ENCODE data around the gene CLDN4. TPM values are rescaled to one million over a fixed set of nuclear protein-coding genes. Genes with fewer than 3 reads are reported as not detected.

Gene CLDN4
- total RNA-seq, 1 experiment from 2014 or later: 32.0 TPM

DNA sequence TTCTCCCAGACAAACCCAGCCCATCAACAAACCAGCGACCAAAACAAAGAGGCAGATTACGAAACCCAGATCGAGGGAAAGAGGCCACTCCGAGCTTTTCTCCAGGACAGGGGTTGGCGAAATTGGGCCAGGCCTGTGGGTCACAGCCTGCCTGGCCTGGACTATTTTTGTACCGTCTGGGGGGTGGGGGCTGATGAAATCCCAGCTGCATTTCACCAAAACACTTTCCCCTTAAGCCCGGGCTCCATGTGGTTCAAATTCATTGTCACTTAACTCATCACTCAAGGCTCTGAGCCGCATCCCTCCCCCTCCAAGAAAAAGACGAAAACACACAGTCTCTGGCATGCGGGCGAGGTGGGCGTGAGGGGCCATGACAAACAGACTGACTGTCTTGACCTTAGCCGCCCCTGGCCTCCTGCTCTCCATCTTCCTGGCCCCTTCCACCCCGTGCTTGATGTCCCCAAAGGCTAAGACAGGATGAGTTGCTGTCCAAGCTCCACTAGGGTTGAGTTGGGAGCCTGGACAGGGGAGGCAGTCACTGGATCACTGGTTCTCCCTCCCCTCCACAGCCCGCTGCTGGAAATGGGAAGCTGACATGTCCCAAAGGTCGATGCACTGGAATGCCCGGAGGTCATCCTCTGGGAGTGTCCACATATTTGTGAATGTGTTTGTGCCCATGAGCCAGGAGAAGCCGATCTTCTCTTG lies 49.3 kb downstream of the CLDN4 start:
- ATAC-seq (no peak), DNase-seq (ENCODE audit: low spot score) (no peak)
- ChIA-PET POLR2A (no interaction called here), CTCF (interaction anchor here (0.5 to 3.2 kb wide), 5 partner anchors 9 to 252 kb away, joined by 3 to 17 read pairs (median 4); partner anchors contain the start of gene ELN)
- TF ChIP-seq, protein P1, sequence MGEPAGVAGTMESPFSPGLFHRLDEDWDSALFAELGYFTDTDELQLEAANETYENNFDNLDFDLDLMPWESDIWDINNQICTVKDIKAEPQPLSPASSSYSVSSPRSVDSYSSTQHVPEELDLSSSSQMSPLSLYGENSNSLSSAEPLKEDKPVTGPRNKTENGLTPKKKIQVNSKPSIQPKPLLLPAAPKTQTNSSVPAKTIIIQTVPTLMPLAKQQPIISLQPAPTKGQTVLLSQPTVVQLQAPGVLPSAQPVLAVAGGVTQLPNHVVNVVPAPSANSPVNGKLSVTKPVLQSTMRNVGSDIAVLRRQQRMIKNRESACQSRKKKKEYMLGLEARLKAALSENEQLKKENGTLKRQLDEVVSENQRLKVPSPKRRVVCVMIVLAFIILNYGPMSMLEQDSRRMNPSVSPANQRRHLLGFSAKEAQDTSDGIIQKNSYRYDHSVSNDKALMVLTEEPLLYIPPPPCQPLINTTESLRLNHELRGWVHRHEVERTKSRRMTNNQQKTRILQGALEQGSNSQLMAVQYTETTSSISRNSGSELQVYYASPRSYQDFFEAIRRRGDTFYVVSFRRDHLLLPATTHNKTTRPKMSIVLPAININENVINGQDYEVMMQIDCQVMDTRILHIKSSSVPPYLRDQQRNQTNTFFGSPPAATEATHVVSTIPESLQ (CRISPR knock-in tag; IDR thresholded peaks at IDR 0.05): no peak
- TF ChIP-seq ATF1 (CRISPR knock-in tag; IDR thresholded peaks at IDR 0.05) (no peak), PRRX2 (CRISPR knock-in tag; IDR thresholded peaks at IDR 0.05) (no peak), CREB1 (CRISPR knock-in tag; IDR thresholded peaks at IDR 0.05) (no peak), NR2C2 (CRISPR knock-in tag; IDR thresholded peaks at IDR 0.05) (no peak), ZNF396 (CRISPR knock-in tag; IDR thresholded peaks at IDR 0.05; ENCODE audit: borderline replicate concordance) (no peak), ZNF232 (CRISPR knock-in tag; IDR thresholded peaks at IDR 0.05) (no peak)
- TF ChIP-seq, protein P2, sequence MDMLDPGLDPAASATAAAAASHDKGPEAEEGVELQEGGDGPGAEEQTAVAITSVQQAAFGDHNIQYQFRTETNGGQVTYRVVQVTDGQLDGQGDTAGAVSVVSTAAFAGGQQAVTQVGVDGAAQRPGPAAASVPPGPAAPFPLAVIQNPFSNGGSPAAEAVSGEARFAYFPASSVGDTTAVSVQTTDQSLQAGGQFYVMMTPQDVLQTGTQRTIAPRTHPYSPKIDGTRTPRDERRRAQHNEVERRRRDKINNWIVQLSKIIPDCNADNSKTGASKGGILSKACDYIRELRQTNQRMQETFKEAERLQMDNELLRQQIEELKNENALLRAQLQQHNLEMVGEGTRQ (CRISPR knock-in tag; IDR thresholded peaks at IDR 0.05): no peak
- TF ChIP-seq, protein P3, sequence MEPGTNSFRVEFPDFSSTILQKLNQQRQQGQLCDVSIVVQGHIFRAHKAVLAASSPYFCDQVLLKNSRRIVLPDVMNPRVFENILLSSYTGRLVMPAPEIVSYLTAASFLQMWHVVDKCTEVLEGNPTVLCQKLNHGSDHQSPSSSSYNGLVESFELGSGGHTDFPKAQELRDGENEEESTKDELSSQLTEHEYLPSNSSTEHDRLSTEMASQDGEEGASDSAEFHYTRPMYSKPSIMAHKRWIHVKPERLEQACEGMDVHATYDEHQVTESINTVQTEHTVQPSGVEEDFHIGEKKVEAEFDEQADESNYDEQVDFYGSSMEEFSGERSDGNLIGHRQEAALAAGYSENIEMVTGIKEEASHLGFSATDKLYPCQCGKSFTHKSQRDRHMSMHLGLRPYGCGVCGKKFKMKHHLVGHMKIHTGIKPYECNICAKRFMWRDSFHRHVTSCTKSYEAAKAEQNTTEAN (CRISPR knock-in tag; IDR thresholded peaks at IDR 0.05): no peak
- H3K4me3 Mint-ChIP-seq: no peak overlapping the region
- no peaks in the 10 kb centered on the region for H3K9me3 Mint-ChIP-seq
- no peaks in the 10 kb centered on the region for H3K4me1 Mint-ChIP-seq
- H3K27ac Mint-ChIP-seq: no peak overlapping the region
- no peaks in the 10 kb centered on the region for H3K36me3 Mint-ChIP-seq
- no peaks in the 10 kb centered on the region for H3K27me3 Mint-ChIP-seq (ENCODE audit: low read depth)

DNA sequence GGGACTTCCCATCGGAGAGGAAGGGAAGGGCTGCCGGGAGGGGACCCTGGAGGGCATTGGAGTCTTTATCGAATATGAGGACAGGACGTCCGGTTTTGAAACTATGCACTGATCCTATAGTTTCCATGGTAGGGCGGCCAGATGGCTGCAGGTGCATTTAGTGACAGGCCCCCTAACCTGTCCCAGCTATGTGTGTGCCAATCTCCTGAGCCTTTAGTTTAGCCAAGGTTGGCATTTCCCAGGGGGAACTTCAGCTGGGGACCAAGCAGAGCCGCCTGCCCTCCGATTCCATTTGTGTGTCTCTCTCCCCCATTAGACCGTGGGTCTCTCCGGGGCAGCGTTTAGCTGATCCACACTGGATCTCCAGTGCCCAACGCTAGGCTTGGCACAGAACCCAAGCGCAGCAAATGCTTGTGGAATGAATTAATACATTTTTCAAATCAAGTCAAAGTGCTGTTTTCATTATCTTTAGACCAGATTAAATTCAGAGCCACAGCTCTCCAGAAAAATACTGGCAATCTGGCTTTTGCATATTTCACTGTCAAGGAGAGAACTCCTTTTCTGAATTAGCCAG lies 50.0 kb downstream of the CLDN4 start:
- DNase-seq (ENCODE audit: low spot score) (no peak), ATAC-seq (no peak)
- TF ChIP-seq KAT7 (CRISPR knock-in tag; IDR thresholded peaks at IDR 0.05; ENCODE audit: borderline replicate concordance) (no peak), FOXK1 (CRISPR knock-in tag; IDR thresholded peaks at IDR 0.05) (no peak), TCF7 (CRISPR knock-in tag; IDR thresholded peaks at IDR 0.05; ENCODE audit: low read depth) (no peak), ZNF671 (CRISPR knock-in tag; IDR thresholded peaks at IDR 0.05) (no peak), IRF2 (CRISPR knock-in tag; IDR thresholded peaks at IDR 0.05; ENCODE audit: borderline replicate concordance, low read depth) (no peak), SP1 (CRISPR knock-in tag; conservative IDR thresholded peaks at IDR 0.05) (no peak), GTF2I (CRISPR knock-in tag; conservative IDR thresholded peaks at IDR 0.05) (no peak), FOXP1 (CRISPR knock-in tag; IDR thresholded peaks at IDR 0.05; ENCODE audit: borderline replicate concordance) (no peak), SOX15 (CRISPR knock-in tag; IDR thresholded peaks at IDR 0.05) (no peak)
- TF ChIP-seq, protein P4, sequence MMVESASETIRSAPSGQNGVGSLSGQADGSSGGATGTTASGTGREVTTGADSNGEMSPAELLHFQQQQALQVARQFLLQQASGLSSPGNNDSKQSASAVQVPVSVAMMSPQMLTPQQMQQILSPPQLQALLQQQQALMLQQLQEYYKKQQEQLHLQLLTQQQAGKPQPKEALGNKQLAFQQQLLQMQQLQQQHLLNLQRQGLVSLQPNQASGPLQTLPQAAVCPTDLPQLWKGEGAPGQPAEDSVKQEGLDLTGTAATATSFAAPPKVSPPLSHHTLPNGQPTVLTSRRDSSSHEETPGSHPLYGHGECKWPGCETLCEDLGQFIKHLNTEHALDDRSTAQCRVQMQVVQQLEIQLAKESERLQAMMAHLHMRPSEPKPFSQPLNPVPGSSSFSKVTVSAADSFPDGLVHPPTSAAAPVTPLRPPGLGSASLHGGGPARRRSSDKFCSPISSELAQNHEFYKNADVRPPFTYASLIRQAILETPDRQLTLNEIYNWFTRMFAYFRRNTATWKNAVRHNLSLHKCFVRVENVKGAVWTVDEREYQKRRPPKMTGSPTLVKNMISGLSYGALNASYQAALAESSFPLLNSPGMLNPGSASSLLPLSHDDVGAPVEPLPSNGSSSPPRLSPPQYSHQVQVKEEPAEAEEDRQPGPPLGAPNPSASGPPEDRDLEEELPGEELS (CRISPR knock-in tag; IDR thresholded peaks at IDR 0.05): no peak
- TF ChIP-seq, protein P5, sequence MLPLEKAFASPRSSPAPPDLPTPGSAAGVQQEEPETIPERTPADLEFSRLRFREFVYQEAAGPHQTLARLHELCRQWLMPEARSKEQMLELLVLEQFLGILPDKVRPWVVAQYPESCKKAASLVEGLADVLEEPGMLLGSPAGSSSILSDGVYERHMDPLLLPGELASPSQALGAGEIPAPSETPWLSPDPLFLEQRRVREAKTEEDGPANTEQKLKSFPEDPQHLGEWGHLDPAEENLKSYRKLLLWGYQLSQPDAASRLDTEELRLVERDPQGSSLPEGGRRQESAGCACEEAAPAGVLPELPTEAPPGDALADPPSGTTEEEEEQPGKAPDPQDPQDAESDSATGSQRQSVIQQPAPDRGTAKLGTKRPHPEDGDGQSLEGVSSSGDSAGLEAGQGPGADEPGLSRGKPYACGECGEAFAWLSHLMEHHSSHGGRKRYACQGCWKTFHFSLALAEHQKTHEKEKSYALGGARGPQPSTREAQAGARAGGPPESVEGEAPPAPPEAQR (CRISPR knock-in tag; IDR thresholded peaks at IDR 0.05): no peak
- TF ChIP-seq, protein P6, sequence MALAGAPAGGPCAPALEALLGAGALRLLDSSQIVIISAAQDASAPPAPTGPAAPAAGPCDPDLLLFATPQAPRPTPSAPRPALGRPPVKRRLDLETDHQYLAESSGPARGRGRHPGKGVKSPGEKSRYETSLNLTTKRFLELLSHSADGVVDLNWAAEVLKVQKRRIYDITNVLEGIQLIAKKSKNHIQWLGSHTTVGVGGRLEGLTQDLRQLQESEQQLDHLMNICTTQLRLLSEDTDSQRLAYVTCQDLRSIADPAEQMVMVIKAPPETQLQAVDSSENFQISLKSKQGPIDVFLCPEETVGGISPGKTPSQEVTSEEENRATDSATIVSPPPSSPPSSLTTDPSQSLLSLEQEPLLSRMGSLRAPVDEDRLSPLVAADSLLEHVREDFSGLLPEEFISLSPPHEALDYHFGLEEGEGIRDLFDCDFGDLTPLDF (CRISPR knock-in tag; IDR thresholded peaks at IDR 0.05): no peak
- Mint-ChIP-seq H3K36me3 (no peaks in the 10 kb centered on the region), H3K27ac (no peak overlapping the region), H3K27me3 (ENCODE audit: low read depth) (no peaks in the 10 kb centered on the region), H3K4me3 (no peak overlapping the region), H3K9me3 (no peaks in the 10 kb centered on the region), H3K4me1 (no peaks in the 10 kb centered on the region)
- ChIA-PET CTCF (interaction anchor here (0.5 to 3.2 kb wide), 6 partner anchors 8 to 251 kb away, joined by 3 to 17 read pairs (median 4); partner anchors contain the start of gene ELN), POLR2A (no interaction called here)
